Measurements from ENCODE around the gene AUTS2. TPM values are rescaled to one million over a fixed set of nuclear protein-coding genes. Genes with fewer than 3 reads are reported as not detected.

Gene AUTS2
- total and polyA plus RNA-seq, 2 experiments from 2014 or later: 32.0 to 91.0 TPM

DNA sequence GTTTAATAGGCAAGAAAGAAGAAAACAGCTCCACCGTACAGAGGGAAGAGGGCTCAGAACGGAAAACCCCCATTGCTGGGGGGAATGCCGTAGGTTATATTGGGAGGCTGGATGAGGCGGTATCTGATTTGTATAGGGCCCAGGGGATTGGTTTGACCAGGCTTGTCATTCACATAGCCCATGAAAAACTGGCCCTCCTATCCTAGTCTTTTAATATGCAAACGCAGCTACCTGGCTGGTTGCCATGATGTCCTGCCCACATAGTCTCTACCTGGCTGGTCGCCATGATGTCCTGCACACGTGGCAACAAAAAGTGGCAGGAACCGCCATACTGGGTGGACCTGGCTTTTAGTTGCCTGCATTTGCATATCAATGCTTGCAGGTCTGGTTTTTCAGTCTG lies 84.7 kb downstream of the AUTS2 start:
- Mint-ChIP-seq H3K4me3 (no peak overlapping the region), H3K4me1 (peaks cover 32% of the 10 kb centered on the region), H3K9me3 (no peaks in the 10 kb centered on the region), H3K27ac (no peak overlapping the region; the same call in 1 of the 2 replicates), H3K36me3 (ENCODE audit: low read depth) (no peaks in the 10 kb centered on the region), H3K27me3 (ENCODE audit: insufficient read depth, low read depth, poor library complexity) (peaks cover 2% of the 10 kb centered on the region)
- Histone ChIP-seq H2AFZ (no peak overlapping the region), H3K4me2 (no peak overlapping the region), H3K9me2 (ENCODE audit: insufficient read depth) (peaks cover 5% of the 10 kb centered on the region), H3K27ac (ENCODE audit: low read depth) (no peak overlapping the region), H3K36me3 (ENCODE audit: insufficient read depth) (no peaks in the 10 kb centered on the region), H3K27me3 (ENCODE audit: insufficient read depth) (no peaks in the 10 kb centered on the region), H3K4me1 (ENCODE audit: insufficient read depth) (peaks cover 8% of the 10 kb centered on the region), H4K20me1 (replicated peaks; ENCODE audit: insufficient read depth) (no peaks in the 10 kb centered on the region), H3K79me2 (replicated peaks; ENCODE audit: insufficient read depth) (no peaks in the 10 kb centered on the region), H3K4me3 (no peak overlapping the region), H3F3A (replicated peaks; ENCODE audit: low read depth) (no peaks in the 10 kb centered on the region)
- TF ChIP-seq EZH2 (IDR thresholded peaks at IDR 0.05; ENCODE audit: low read depth, unreplicated experiment) (no peak), STAT1 (IDR thresholded peaks at IDR 0.05; ENCODE audit: unreplicated experiment) (no peak), JUNB (IDR thresholded peaks at IDR 0.05; ENCODE audit: unreplicated experiment) (no peak), ZNF331 (CRISPR knock-in tag; IDR thresholded peaks at IDR 0.05; ENCODE audit: low read depth) (no peak), NANOG (IDR thresholded peaks at IDR 0.05; ENCODE audit: borderline replicate concordance) (no peak), ZNF114 (CRISPR knock-in tag; IDR thresholded peaks at IDR 0.05) (no peak), CREB1 (CRISPR knock-in tag; IDR thresholded peaks at IDR 0.05; ENCODE audit: low read depth) (no peak), EZH2phosphoT487 (IDR thresholded peaks at IDR 0.05; ENCODE audit: unreplicated experiment) (no peak), POLR2AphosphoS5 (IDR thresholded peaks at IDR 0.05; ENCODE audit: low read depth) (no peak)
- TF ChIP-seq, protein P1, sequence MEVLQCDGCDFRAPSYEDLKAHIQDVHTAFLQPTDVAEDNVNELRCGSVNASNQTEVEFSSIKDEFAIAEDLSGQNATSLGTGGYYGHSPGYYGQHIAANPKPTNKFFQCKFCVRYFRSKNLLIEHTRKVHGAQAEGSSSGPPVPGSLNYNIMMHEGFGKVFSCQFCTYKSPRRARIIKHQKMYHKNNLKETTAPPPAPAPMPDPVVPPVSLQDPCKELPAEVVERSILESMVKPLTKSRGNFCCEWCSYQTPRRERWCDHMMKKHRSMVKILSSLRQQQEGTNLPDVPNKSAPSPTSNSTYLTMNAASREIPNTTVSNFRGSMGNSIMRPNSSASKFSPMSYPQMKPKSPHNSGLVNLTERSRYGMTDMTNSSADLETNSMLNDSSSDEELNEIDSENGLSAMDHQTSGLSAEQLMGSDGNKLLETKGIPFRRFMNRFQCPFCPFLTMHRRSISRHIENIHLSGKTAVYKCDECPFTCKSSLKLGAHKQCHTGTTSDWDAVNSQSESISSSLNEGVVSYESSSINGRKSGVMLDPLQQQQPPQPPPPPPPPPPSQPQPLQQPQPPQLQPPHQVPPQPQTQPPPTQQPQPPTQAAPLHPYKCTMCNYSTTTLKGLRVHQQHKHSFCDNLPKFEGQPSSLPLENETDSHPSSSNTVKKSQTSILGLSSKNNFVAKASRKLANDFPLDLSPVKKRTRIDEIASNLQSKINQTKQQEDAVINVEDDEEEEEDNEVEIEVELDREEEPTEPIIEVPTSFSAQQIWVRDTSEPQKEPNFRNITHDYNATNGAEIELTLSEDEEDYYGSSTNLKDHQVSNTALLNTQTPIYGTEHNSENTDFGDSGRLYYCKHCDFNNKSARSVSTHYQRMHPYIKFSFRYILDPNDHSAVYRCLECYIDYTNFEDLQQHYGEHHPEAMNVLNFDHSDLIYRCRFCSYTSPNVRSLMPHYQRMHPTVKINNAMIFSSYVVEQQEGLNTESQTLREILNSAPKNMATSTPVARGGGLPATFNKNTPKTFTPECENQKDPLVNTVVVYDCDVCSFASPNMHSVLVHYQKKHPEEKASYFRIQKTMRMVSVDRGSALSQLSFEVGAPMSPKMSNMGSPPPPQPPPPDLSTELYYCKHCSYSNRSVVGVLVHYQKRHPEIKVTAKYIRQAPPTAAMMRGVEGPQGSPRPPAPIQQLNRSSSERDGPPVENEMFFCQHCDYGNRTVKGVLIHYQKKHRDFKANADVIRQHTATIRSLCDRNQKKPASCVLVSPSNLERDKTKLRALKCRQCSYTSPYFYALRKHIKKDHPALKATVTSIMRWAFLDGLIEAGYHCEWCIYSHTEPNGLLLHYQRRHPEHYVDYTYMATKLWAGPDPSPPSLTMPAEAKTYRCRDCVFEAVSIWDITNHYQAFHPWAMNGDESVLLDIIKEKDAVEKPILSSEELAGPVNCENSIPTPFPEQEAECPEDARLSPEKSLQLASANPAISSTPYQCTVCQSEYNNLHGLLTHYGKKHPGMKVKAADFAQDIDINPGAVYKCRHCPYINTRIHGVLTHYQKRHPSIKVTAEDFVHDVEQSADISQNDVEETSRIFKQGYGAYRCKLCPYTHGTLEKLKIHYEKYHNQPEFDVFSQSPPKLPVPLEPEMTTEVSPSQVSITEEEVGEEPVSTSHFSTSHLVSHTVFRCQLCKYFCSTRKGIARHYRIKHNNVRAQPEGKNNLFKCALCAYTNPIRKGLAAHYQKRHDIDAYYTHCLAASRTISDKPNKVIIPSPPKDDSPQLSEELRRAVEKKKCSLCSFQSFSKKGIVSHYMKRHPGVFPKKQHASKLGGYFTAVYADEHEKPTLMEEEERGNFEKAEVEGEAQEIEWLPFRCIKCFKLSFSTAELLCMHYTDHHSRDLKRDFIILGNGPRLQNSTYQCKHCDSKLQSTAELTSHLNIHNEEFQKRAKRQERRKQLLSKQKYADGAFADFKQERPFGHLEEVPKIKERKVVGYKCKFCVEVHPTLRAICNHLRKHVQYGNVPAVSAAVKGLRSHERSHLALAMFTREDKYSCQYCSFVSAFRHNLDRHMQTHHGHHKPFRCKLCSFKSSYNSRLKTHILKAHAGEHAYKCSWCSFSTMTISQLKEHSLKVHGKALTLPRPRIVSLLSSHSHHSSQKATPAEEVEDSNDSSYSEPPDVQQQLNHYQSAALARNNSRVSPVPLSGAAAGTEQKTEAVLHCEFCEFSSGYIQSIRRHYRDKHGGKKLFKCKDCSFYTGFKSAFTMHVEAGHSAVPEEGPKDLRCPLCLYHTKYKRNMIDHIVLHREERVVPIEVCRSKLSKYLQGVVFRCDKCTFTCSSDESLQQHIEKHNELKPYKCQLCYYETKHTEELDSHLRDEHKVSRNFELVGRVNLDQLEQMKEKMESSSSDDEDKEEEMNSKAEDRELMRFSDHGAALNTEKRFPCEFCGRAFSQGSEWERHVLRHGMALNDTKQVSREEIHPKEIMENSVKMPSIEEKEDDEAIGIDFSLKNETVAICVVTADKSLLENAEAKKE (CRISPR knock-in tag; IDR thresholded peaks at IDR 0.05): no peak
- TF ChIP-seq, protein P2, sequence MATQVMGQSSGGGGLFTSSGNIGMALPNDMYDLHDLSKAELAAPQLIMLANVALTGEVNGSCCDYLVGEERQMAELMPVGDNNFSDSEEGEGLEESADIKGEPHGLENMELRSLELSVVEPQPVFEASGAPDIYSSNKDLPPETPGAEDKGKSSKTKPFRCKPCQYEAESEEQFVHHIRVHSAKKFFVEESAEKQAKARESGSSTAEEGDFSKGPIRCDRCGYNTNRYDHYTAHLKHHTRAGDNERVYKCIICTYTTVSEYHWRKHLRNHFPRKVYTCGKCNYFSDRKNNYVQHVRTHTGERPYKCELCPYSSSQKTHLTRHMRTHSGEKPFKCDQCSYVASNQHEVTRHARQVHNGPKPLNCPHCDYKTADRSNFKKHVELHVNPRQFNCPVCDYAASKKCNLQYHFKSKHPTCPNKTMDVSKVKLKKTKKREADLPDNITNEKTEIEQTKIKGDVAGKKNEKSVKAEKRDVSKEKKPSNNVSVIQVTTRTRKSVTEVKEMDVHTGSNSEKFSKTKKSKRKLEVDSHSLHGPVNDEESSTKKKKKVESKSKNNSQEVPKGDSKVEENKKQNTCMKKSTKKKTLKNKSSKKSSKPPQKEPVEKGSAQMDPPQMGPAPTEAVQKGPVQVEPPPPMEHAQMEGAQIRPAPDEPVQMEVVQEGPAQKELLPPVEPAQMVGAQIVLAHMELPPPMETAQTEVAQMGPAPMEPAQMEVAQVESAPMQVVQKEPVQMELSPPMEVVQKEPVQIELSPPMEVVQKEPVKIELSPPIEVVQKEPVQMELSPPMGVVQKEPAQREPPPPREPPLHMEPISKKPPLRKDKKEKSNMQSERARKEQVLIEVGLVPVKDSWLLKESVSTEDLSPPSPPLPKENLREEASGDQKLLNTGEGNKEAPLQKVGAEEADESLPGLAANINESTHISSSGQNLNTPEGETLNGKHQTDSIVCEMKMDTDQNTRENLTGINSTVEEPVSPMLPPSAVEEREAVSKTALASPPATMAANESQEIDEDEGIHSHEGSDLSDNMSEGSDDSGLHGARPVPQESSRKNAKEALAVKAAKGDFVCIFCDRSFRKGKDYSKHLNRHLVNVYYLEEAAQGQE (IDR thresholded peaks at IDR 0.05; ENCODE audit: unreplicated experiment): no peak
- TF ChIP-seq, protein P3, sequence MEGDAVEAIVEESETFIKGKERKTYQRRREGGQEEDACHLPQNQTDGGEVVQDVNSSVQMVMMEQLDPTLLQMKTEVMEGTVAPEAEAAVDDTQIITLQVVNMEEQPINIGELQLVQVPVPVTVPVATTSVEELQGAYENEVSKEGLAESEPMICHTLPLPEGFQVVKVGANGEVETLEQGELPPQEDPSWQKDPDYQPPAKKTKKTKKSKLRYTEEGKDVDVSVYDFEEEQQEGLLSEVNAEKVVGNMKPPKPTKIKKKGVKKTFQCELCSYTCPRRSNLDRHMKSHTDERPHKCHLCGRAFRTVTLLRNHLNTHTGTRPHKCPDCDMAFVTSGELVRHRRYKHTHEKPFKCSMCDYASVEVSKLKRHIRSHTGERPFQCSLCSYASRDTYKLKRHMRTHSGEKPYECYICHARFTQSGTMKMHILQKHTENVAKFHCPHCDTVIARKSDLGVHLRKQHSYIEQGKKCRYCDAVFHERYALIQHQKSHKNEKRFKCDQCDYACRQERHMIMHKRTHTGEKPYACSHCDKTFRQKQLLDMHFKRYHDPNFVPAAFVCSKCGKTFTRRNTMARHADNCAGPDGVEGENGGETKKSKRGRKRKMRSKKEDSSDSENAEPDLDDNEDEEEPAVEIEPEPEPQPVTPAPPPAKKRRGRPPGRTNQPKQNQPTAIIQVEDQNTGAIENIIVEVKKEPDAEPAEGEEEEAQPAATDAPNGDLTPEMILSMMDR (conservative IDR thresholded peaks at IDR 0.05; ENCODE audit: low read depth in 2 of 2): no peak
- TF ChIP-seq, protein P4, sequence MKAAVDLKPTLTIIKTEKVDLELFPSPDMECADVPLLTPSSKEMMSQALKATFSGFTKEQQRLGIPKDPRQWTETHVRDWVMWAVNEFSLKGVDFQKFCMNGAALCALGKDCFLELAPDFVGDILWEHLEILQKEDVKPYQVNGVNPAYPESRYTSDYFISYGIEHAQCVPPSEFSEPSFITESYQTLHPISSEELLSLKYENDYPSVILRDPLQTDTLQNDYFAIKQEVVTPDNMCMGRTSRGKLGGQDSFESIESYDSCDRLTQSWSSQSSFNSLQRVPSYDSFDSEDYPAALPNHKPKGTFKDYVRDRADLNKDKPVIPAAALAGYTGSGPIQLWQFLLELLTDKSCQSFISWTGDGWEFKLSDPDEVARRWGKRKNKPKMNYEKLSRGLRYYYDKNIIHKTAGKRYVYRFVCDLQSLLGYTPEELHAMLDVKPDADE (IDR thresholded peaks at IDR 0.05): no peak
- DNase-seq (ENCODE audit: low spot score): peak; percentile 34
- peak; percentile 72 for ATAC-seq

Data from GM23338 (cell line).